CD14-positive monocyte (primary cell): Measurements from ENCODE around the gene DTNB. TPM values are rescaled to one million over a fixed set of nuclear protein-coding genes. Genes with fewer than 3 reads are reported as not detected.
"Not testable (repeated sequence)": the region's sequence is repeated elsewhere in the genome, so short reads cannot be mapped to it uniquely, and the experiment has no call there.

Experiments
- DNase-seq, 3 donors: peaks; one replicate each; pipeline ENCODE4 v3.0.0-alpha.2; 2011 to 2022
- H2AFZ ChIP-seq: 2 replicates; pipeline ENCODE4 v1.6.0; 2012; ENCODE audit warnings: mild to moderate bottlenecking, low read depth, low read length, inconsistent platforms; ENCODE audit not compliant: insufficient read depth, poor library complexity, severe bottlenecking
- H3K27ac ChIP-seq, 2 donors: 1 replicate in 1 of 2; 2 replicates in 1 of 2; pipeline ENCODE4 v1.5.1; 2012 to 2013; ENCODE audit warnings: low read length in 2 of 2, control low read depth in 1 of 2, inconsistent platforms in 1 of 2, low read depth in 1 of 2, mild to moderate bottlenecking in 1 of 2
- H3K27me3 ChIP-seq, 2 donors: one replicate each; pipeline versions ENCODE4 v1.6.0 to v1.6.1; 2011 to 2013; ENCODE audit warnings: low read length in 2 of 2; ENCODE audit not compliant: control insufficient read depth in 2 of 2, insufficient read depth in 2 of 2
- H3K36me3 ChIP-seq, 2 donors: replicated peaks in 1 of 2; 1 replicate in 1 of 2; 2 replicates in 1 of 2; pipeline versions ENCODE4 v1.5.1 to v1.6.1; 2012 to 2013; ENCODE audit warnings: low read length in 2 of 2, control low read depth in 1 of 2, inconsistent platforms in 1 of 2, mild to moderate bottlenecking in 1 of 2; ENCODE audit not compliant: insufficient read depth in 2 of 2, control insufficient read depth in 1 of 2
- H3K4me1 ChIP-seq, 2 donors: 1 replicate in 1 of 2; 2 replicates in 1 of 2; pipeline versions ENCODE4 v1.5.1 to v1.6.1; 2012 to 2013; ENCODE audit warnings: low read length in 2 of 2, control low read depth in 1 of 2, inconsistent platforms in 1 of 2, mild to moderate bottlenecking in 1 of 2, moderate library complexity in 1 of 2; ENCODE audit not compliant: insufficient read depth in 2 of 2, control insufficient read depth in 1 of 2
- H3K4me2 ChIP-seq: replicated peaks from 2 replicates; pipeline ENCODE3; 2012; ENCODE audit warnings: low read length, moderate library complexity, mild to moderate bottlenecking; ENCODE audit not compliant: poor library complexity, severe bottlenecking; ENCODE audit errors: extremely low read depth
- H3K4me3 ChIP-seq, 3 experiments: fragments of 200-600 bp in 1 of 3; sonication (generic) in 1 of 3; replicated peaks in 1 of 3; 1 replicate in 2 of 3; 2 replicates in 1 of 3; pipeline ENCODE4 v1.5.1; 2011 to 2013; ENCODE audit warnings: low read length in 3 of 3, mild to moderate bottlenecking in 3 of 3, control low read depth in 2 of 3, low read depth in 2 of 3, inconsistent platforms in 1 of 3, moderate library complexity in 1 of 3
- H3K79me2 ChIP-seq: 2 replicates; pipeline ENCODE4 v1.6.0; 2012; ENCODE audit warnings: mild to moderate bottlenecking, control low read depth, inconsistent platforms, low read length, moderate library complexity; ENCODE audit not compliant: insufficient read depth
- H3K9ac ChIP-seq: 2 replicates; pipeline ENCODE4 v1.6.0; 2017; ENCODE audit warnings: low read length, mild to moderate bottlenecking; ENCODE audit not compliant: insufficient read depth, poor library complexity, severe bottlenecking
- H3K9me3 ChIP-seq, 2 donors: replicated peaks in 1 of 2; 1 replicate in 1 of 2; 2 replicates in 1 of 2; pipeline versions ENCODE4 v1.5.1 to v1.6.1; 2012 to 2013; ENCODE audit warnings: low read length in 2 of 2, control low read depth in 1 of 2; ENCODE audit not compliant: control insufficient read depth in 1 of 2, insufficient read depth in 1 of 2
- H4K20me1 ChIP-seq: 2 replicates; pipeline ENCODE4 v1.6.0; 2012; ENCODE audit warnings: mild to moderate bottlenecking, low read length, control low read depth, moderate library complexity; ENCODE audit not compliant: insufficient read depth
- H3K27ac Mint-ChIP-seq, 7 donors: one replicate each; pipeline ENCODE4 v1.8.0; 2020; ENCODE audit warnings: mild to moderate bottlenecking in 7 of 7, mixed read lengths in 7 of 7, moderate library complexity in 6 of 7, inconsistent platforms in 2 of 7
- H3K27me3 Mint-ChIP-seq, 3 donors: one replicate each; pipeline ENCODE4 v1.8.0; 2021 to 2022; ENCODE audit warnings: low read depth in 3 of 3, mild to moderate bottlenecking in 3 of 3, mixed read lengths in 3 of 3, moderate library complexity in 3 of 3, inconsistent platforms in 1 of 3
- H3K36me3 Mint-ChIP-seq, 2 donors: one replicate each; pipeline ENCODE4 v1.8.0; 2020; ENCODE audit warnings: mixed read lengths in 2 of 2, inconsistent platforms in 1 of 2, mild to moderate bottlenecking in 1 of 2
- H3K4me1 Mint-ChIP-seq: one replicate; pipeline ENCODE4 v1.8.0; 2020; ENCODE audit warnings: mild to moderate bottlenecking, mixed read lengths
- H3K4me3 Mint-ChIP-seq, 2 donors: one replicate each; pipeline ENCODE4 v1.8.0; 2020; ENCODE audit warnings: mild to moderate bottlenecking in 2 of 2, mixed read lengths in 2 of 2, moderate library complexity in 1 of 2
- H3K9me3 Mint-ChIP-seq, 7 donors: one replicate each; pipeline ENCODE4 v1.8.0; 2020 to 2022; ENCODE audit warnings: mixed read lengths in 7 of 7, mild to moderate bottlenecking in 6 of 7, moderate library complexity in 6 of 7, inconsistent platforms in 2 of 7
- WGBS: methylation state at CpG from one replicate; pipeline ENCODE4 v1.1.5; 2013; ENCODE audit warnings: missing lambda C conversion rate; ENCODE audit not compliant: insufficient coverage; 5-methylcytosine and 5-hydroxymethylcytosine counted together
- intact Hi-C, 2 donors: fragments of 100-400 bp; cut with micrococcal nuclease; formaldehyde crosslinking; loops; one replicate each; pipeline versions ENCODE4 v1.15.0 to v1.15.1; 2023
- polyA plus RNA-seq, 3 donors: library from polyadenylated mRNA; depleted of rRNA in 1 of 3; unstranded in 2 of 3; stranded (reverse) in 1 of 3; fragments of 300-500 nt in 2 of 3; fragments of >200 nt in 1 of 3; fragmentation: Illumina TruSeq in 2 of 3; gene quantifications; 1 replicate in 2 of 3; 2 replicates in 1 of 3; pipeline ENCODE4 v1.2.3, GENCODE V29; 2012 to 2021
- TF ChIP-seq, protein P1 (sequence below): fragments of 200-600 bp; IDR thresholded peaks from one replicate; pipeline ENCODE4 v1.8.0; 2022; ENCODE audit warnings: antibody characterized with exemption, mild to moderate bottlenecking

The DTNB gene
- polyA plus RNA-seq, 3 donors, result 3.0 to 4.2 (median 3.3) TPM

DNA sequence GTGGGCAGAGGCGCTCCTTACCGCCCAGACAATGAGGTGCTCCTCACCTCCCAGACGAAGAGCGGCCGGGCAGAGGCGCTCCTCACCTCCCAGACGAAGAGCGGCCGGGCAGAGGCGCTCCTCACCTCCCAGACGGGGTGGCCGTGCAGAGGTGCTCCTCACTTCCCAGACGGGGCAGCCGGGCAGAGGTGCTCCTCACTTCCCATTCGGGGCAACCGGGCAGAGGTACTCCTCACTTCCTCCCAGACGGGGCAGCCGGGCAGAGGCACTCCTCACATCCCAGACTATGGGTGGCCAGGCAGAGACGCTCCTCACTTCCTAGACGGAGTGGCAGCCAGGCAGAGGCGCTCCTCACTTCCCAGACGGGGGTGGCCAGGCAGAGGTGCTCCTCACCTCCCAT lies 138.4 kb downstream of the DTNB start:
- intact Hi-C loops, H3K4me3 ChIP-seq, H3K4me3 Mint-ChIP-seq, H3K4me1 Mint-ChIP-seq, H4K20me1 ChIP-seq, H3K36me3 ChIP-seq, H3K27me3 ChIP-seq, H3K27ac Mint-ChIP-seq, H3K27me3 Mint-ChIP-seq, H3K36me3 Mint-ChIP-seq, H3K4me1 ChIP-seq, H2AFZ ChIP-seq, H3K4me2 ChIP-seq, H3K9ac ChIP-seq, H3K27ac ChIP-seq, DNase-seq, H3K79me2 ChIP-seq: not testable (repeated sequence)
- H3K9me3 Mint-ChIP-seq, result peaks cover 2 to 20% (median 12%) of the 10 kb centered on the region in 7 donors
- WGBS, result over 99% methylated on average over 19 of the region's 22 CpGs
- H3K9me3 ChIP-seq, result peaks cover 0 to 20% of the 10 kb centered on the region in 2 donors

DNA sequence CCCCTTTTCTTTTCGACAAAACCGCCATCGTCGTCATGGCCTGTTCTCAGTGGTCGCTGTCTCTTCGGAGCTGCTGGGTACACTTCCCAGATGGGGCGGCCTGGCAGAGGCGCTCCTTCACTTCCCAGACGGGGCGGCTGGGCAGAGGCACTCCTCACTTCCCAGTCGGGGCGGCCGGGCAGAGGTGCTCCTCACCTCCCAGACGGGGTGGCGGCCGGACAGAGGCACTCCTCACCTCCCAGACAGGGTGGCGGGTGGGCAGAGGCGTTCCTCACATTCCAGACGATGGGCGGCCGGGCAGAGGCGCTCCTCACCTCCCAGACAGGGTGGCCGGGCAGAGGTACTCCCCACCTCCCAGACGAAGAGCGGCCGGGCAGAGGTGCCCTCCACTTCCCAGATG lies 138.9 kb downstream of the DTNB start:
- Histone ChIP-seq H3K4me2 (no peak overlapping the region), H2AFZ (no peak overlapping the region), H3K27ac (no peak overlapping the region), H3K36me3 (no peaks in the 10 kb centered on the region), H3K9me3 (peaks cover 0 to 20% of the 10 kb centered on the region in 2 donors), H3K9ac (no peak overlapping the region), H3K4me1 (no peaks in the 10 kb centered on the region), H3K4me3 (no peak overlapping the region), H3K79me2 (no peaks in the 10 kb centered on the region), H3K27me3 (no peaks in the 10 kb centered on the region), H4K20me1 (no peaks in the 10 kb centered on the region)
- Mint-ChIP-seq H3K36me3 (no peaks in the 10 kb centered on the region), H3K9me3 (peaks cover 2 to 20% (median 12%) of the 10 kb centered on the region in 7 donors), H3K27me3 (peaks cover 0 to 2% (median 0%) of the 10 kb centered on the region in 3 donors), H3K27ac (no peak overlapping the region), H3K4me3 (no peak overlapping the region), H3K4me1 (no peaks in the 10 kb centered on the region)
- 97% methylated on average over 19 of the region's 26 CpGs for WGBS
- TF ChIP-seq, protein P1, sequence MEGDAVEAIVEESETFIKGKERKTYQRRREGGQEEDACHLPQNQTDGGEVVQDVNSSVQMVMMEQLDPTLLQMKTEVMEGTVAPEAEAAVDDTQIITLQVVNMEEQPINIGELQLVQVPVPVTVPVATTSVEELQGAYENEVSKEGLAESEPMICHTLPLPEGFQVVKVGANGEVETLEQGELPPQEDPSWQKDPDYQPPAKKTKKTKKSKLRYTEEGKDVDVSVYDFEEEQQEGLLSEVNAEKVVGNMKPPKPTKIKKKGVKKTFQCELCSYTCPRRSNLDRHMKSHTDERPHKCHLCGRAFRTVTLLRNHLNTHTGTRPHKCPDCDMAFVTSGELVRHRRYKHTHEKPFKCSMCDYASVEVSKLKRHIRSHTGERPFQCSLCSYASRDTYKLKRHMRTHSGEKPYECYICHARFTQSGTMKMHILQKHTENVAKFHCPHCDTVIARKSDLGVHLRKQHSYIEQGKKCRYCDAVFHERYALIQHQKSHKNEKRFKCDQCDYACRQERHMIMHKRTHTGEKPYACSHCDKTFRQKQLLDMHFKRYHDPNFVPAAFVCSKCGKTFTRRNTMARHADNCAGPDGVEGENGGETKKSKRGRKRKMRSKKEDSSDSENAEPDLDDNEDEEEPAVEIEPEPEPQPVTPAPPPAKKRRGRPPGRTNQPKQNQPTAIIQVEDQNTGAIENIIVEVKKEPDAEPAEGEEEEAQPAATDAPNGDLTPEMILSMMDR, result no peak
- intact Hi-C loops, result no loop called here
- no peak for DNase-seq

- H3K27ac ChIP-seq, DNase-seq, H3K4me1 Mint-ChIP-seq, H3K27ac Mint-ChIP-seq, H3K4me3 Mint-ChIP-seq, H3K9ac ChIP-seq, H3K4me1 ChIP-seq, H4K20me1 ChIP-seq, H3K36me3 ChIP-seq, H3K4me3 ChIP-seq, H3K36me3 Mint-ChIP-seq, H3K27me3 Mint-ChIP-seq, intact Hi-C loops, H3K4me2 ChIP-seq, H3K79me2 ChIP-seq, H3K27me3 ChIP-seq, H2AFZ ChIP-seq: not testable (repeated sequence)
- peaks cover 0 to 20% of the 10 kb centered on the region in 2 donors for H3K9me3 ChIP-seq
- WGBS, result no CpG with 5 or more reads among the region's 5 CpGs
- peaks cover 2 to 20% (median 12%) of the 10 kb centered on the region in 7 donors for H3K9me3 Mint-ChIP-seq
Measured at GRCh38 chr2:25533771-25534170, 139.6 kb downstream of the DTNB start.
